GOT3 (cell line): ENCODE data around the gene DDX39A.
"Not testable (repeated sequence)": the region's sequence is repeated elsewhere in the genome, so short reads cannot be mapped to it uniquely, and the experiment has no call there.

Experiments used
- DNase-seq: peaks from one replicate; lab custom pipeline; 2025; ENCODE audit warnings: mixed read lengths; lab: John Stamatoyannopoulos, UW

DDX39A gene

GRCh38 chr19:14385492-14385891 lies 33.6 kb downstream of the DDX39A start:
- DNase-seq, result no peak

GRCh38 chr19:14383661-14384555 lies 35.2 kb downstream of the DDX39A start:
- no peak for DNase-seq

- DNase-seq, result no peak
Measured at GRCh38 chr19:14381689-14382474, 37.3 kb downstream of the DDX39A start.

GRCh38 chr19:14379294-14380065 lies 39.7 kb downstream of the DDX39A start:
- no peak for DNase-seq

- DNase-seq, result no peak
Measured at GRCh38 chr19:14378890-14379289, 40.3 kb downstream of the DDX39A start.

- DNase-seq, result no peak
Measured at GRCh38 chr19:14377883-14378328, 41.2 kb downstream of the DDX39A start.

- DNase-seq, result no peak
Measured at GRCh38 chr19:14375582-14376291, 43.4 kb downstream of the DDX39A start.

- DNase-seq, result no peak
Measured at GRCh38 chr19:14375055-14375581, 44.0 kb downstream of the DDX39A start.

GRCh38 chr19:14374313-14374712 lies 44.8 kb downstream of the DDX39A start:
- not testable (repeated sequence) for DNase-seq

GRCh38 chr19:14372384-14373077 lies 46.6 kb downstream of the DDX39A start:
- not testable (repeated sequence) for DNase-seq

GRCh38 chr19:14371301-14371821 lies 47.8 kb downstream of the DDX39A start:
- no peak for DNase-seq

- DNase-seq, result no peak
Measured at GRCh38 chr19:14370940-14371280, 48.2 kb downstream of the DDX39A start.

GRCh38 chr19:14370169-14370939 lies 48.8 kb downstream of the DDX39A start:
- DNase-seq, result no peak

- no peak for DNase-seq
Measured at GRCh38 chr19:14369399-14370168, 49.6 kb downstream of the DDX39A start.

- no peak for DNase-seq
Measured at GRCh38 chr19:14368011-14368513, 51.1 kb downstream of the DDX39A start.

GRCh38 chr19:14367016-14367415 lies 52.1 kb downstream of the DDX39A start:
- DNase-seq, result no peak

GRCh38 chr19:14366529-14366928 lies 52.6 kb downstream of the DDX39A start:
- no peak for DNase-seq

- DNase-seq, result not testable (repeated sequence)
Measured at GRCh38 chr19:14364098-14364443, 55.1 kb downstream of the DDX39A start.
